Measurements from ENCODE around the gene CD300LD.
A peak's percentile ranks its signal among the peaks of the same experiment; 100 is the strongest.
"Not testable (repeated sequence)": the region's sequence is repeated elsewhere in the genome, so short reads cannot be mapped to it uniquely, and the experiment has no call there.

Gene CD300LD

DNA sequence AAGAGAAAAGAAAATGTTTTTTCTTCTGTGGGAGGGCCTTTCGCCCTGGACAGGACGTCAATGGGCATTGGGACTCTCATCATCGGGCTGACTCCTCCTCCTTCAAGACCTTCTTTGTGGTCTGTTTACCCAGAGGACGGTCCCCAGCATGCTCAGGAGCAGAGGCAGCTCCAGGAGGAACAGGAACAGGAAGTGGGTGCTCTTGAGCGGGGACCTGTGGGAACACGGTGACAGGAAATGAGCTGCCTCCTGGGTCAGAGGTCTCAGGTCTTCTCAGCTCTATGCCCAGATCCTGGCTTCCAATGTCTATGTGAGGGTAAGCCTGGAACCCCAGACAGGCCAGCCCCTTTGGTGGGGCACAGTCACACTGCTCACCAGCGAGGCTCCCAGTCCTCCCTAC, 12.2 kb downstream of the CD300LD start:
- Histone ChIP-seq H3K4me1 (peaks cover 13 to 15% (median 14%) of the 10 kb centered on the region in 10 experiments), H3K4me3 (no peak overlapping the region), H4K20me1 (no peaks in the 10 kb centered on the region), H3K27me3 (no peaks in the 10 kb centered on the region), H3K36me3 (no peaks in the 10 kb centered on the region), H3K9ac (no peak overlapping the region), H3K27ac (peak overlapping the region in 10 of 11 experiments; percentile 14 to 75 (median 49); a peak in 16 of 22 replicates), H3K4me2 (peak overlapping the region; percentile 49 to 78 (median 70)), H3K9me3 (replicated peaks in 1 of 11) (peaks cover 9 to 17% (median 12%) of the 10 kb centered on the region in 11 experiments)
- no peak for TF ChIP-seq Cebpa-rat (IDR thresholded peaks at IDR 0.05)

DNA sequence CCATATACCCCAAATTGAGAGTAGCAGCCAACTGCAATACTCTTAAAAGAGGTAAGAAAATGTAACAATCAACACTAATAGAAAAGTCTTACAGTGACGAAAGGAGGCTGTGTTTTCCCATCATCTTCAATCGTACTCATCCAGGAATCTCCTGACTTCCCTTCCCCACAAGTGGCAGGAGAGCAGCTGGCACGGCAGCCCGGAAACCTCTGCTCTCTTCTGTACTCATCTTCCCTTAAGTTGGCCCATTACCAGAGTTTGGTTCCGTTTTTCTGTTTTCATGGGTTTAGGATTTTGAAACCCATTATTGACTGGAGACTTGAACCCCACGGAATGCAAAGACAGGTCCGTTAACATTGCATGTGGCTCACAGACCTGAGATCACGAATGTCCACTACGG, 13.1 kb downstream of the CD300LD start:
- H3K4me3 ChIP-seq: no peak overlapping the region
- H3K4me2 ChIP-seq: peak overlapping the region in 7 of 11 experiments; percentile 49 to 78 (median 69); a peak in 11 of 22 replicates
- no peaks in the 10 kb centered on the region for H4K20me1 ChIP-seq
- peaks cover 13 to 15% (median 14%) of the 10 kb centered on the region in 10 experiments for H3K4me1 ChIP-seq
- TF ChIP-seq Cebpa-rat (IDR thresholded peaks at IDR 0.05): no peak
- H3K27me3 ChIP-seq: no peaks in the 10 kb centered on the region
- no peak overlapping the region for H3K9ac ChIP-seq
- H3K9me3 ChIP-seq (replicated peaks in 1 of 11): peaks cover 0 to 8% (median 2%) of the 10 kb centered on the region in 11 experiments; a peak in 12 of 22 replicates
- no peaks in the 10 kb centered on the region for H3K36me3 ChIP-seq
- no peak overlapping the region for H3K27ac ChIP-seq

DNA sequence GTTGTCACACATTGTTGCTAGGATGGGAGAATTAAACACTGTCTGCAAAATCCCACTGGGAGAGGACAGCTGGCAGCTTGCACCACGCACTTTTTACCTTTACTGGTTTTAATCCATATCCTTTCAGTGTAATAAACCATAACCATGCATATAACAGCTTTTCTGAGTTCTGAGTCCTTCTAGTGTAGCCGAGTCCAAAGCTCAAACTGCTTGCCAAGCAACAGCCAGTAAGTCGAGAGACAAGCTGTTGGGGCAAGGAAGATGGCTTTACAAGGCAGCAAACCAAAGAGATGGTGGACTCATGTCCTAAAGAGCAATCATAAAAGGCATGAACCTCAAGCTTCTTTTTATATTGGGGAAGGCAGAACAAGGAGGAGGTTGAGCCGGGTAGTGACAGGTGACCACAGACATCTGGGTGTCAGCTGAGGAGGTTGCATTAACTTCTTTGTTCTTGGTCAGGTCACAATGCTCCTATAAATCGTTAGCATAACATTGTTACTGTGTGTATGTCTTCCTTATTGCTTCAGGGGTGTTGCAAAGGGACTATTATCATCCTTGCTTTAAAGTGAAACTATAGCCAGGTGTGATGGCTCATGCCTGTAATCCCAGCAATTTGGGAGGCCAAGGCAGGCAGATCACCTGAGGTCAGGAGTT, 17.5 kb downstream of the CD300LD start:
- H4K20me1 ChIP-seq: no peaks in the 10 kb centered on the region
- H3K27ac ChIP-seq: no peak overlapping the region
- H3K4me1 ChIP-seq: peaks cover 5 to 28% (median 14%) of the 10 kb centered on the region in 10 experiments
- no peak for TF ChIP-seq Cebpa-rat (IDR thresholded peaks at IDR 0.05)
- H3K27me3 ChIP-seq: no peaks in the 10 kb centered on the region
- H3K4me3 ChIP-seq: no peak overlapping the region
- H3K36me3 ChIP-seq: no peaks in the 10 kb centered on the region
- H3K9me3 ChIP-seq (replicated peaks in 1 of 11): no peaks in the 10 kb centered on the region
- no peak overlapping the region for H3K9ac ChIP-seq
- H3K4me2 ChIP-seq: no peak overlapping the region

DNA sequence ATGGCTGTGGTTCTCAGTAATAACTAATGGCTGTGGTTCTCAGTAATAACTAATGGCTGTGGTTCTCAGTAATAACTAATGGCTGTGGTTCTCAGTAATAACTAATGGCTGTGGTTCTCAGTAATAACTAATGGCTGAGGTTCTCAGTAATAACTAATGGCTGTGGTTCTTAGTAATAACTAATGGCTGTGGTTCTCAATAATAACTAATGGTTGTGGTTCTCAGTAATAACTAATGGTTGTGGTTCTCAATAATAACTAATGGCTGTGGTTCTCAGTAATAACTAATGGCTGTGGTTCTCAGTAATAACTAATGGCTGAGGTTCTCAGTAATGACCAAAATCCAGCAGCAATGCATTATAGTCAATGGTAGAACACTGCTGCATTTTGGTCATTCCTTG, 18.4 kb downstream of the CD300LD start:
- not testable (repeated sequence) for H3K4me2 ChIP-seq; H3K9me3 ChIP-seq (replicated peaks in 1 of 11); H3K36me3 ChIP-seq; H3K27me3 ChIP-seq; H3K4me3 ChIP-seq; H4K20me1 ChIP-seq; H3K27ac ChIP-seq; H3K9ac ChIP-seq
- peaks cover 0 to 33% (median 17%) of the 10 kb centered on the region in 10 experiments; a peak in 14 of 20 replicates for H3K4me1 ChIP-seq

DNA sequence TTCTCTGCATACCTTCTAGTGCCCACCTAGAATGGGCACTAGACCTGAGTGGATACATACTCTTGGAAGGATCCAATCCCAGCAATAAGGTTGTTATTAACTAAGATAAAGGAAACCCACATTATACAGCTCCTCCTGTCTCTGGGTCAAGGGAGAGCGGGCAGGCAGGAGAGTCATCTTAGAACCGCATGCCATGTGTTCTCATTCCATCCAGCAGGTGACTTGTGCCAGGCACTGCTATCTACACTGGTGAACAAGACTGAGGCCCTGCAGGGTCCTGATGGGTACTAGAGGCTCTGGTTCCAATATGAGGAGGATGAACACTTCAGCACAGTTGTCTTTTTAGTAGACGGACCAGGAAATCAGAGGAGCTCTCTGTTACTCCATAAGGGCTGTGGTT, 18.9 kb downstream of the CD300LD start:
- no peak overlapping the region for H3K4me2 ChIP-seq
- no peaks in the 10 kb centered on the region for H3K27me3 ChIP-seq
- H3K27ac ChIP-seq: no peak overlapping the region
- H3K9me3 ChIP-seq (replicated peaks in 1 of 11): no peaks in the 10 kb centered on the region
- no peaks in the 10 kb centered on the region; a peak in 1 of 22 replicates for H4K20me1 ChIP-seq
- no peaks in the 10 kb centered on the region for H3K36me3 ChIP-seq
- H3K9ac ChIP-seq: no peak overlapping the region
- no peak for TF ChIP-seq Cebpa-rat (IDR thresholded peaks at IDR 0.05)
- peaks cover 0 to 37% (median 18%) of the 10 kb centered on the region in 10 experiments; a peak in 14 of 20 replicates for H3K4me1 ChIP-seq
- no peak overlapping the region for H3K4me3 ChIP-seq

DNA sequence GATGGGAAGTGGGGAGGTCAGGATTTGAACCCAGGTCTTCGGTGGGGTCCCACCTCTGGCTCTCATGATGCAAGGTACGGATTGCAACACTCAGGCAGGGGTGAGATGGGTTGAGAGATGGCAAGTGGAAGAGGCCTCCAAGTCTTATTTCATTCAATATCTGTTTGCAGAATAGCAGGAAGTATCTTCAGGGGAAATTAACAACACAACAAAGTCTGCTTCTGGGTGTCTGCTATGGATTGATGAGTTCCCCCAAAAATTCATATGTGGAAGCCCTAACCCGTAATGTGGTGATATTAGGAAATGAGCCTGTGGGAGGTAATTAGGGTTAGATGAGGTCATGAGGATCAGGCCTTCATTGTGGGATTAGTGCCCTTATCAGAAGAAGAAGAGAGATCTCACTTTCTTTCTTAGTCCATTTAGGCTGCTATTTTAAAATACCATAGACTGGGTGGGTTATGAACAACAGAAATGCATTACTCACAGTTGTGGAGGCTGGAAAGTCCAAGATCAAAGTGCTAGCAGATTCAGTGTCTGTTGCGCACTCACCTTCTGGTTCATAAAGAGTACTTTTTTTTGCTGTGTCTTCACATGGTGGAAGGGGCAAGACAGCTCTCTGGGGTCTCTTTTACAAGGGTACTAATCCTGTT, 20.3 kb downstream of the CD300LD start:
- no peak for TF ChIP-seq Cebpa-rat (IDR thresholded peaks at IDR 0.05)
- no peaks in the 10 kb centered on the region; a peak in 1 of 22 replicates for H4K20me1 ChIP-seq
- H3K4me2 ChIP-seq: no peak overlapping the region
- no peak overlapping the region for H3K4me3 ChIP-seq
- no peak overlapping the region for H3K27ac ChIP-seq
- no peaks in the 10 kb centered on the region for H3K9me3 ChIP-seq (replicated peaks in 1 of 11)
- H3K27me3 ChIP-seq: no peaks in the 10 kb centered on the region
- H3K36me3 ChIP-seq: no peaks in the 10 kb centered on the region
- peaks cover 0 to 51% (median 28%) of the 10 kb centered on the region in 10 experiments; a peak in 14 of 20 replicates for H3K4me1 ChIP-seq
- H3K9ac ChIP-seq: no peak overlapping the region

DNA sequence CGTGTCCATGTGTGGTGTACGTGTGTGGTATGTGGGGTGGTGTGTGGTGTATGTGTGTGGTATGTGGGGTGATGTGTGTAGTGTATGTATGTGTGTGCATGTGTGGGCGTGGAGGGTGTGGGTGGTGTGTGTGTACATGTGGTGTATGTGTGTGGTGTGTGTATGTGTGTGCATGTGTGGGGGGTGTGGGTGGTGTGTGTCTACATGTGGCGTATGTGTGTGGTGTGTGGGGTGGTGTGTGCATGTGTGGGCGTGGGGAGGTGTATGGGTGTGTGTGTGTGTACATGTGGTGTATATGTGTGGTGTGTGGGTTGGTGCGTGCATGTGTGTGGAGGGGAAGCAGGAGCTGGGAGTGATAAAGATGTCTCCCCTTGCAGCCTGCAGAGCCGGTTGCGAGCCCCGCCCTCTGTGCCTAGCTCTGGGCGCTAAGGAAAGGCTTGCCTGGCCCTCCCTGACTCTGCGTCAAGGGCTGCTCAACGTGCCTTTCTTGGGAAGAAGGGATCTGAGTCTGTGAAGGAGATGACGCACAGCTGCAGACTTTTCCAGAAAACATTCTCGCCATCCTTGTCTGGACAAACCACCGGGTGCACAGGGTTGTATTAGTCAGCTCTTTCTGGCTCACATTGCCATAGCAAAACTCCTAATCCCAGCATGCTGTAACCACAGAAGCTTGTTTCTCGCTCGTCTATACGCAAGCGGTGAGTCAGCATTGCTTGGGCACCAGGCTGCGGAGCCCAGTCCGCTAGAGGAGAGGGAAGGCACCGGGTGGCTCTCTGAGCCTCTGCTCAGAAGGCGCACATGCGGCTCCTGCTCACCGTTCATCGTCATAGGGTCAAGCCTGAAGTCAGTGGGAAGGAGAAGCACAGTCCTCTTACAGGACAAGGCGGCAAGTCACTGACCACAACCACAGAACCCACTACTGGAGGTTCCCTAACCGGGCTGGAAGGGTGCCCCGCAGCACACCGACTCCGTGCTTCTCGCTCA, 22.8 kb downstream of the CD300LD start:
- H3K27ac ChIP-seq: peak overlapping the region in 4 of 11 experiments; percentile 28 to 64 (median 53); a peak in 7 of 22 replicates
- no peaks in the 10 kb centered on the region for H3K36me3 ChIP-seq
- no peak for TF ChIP-seq Cebpa-rat (IDR thresholded peaks at IDR 0.05)
- no peaks in the 10 kb centered on the region; a peak in 1 of 22 replicates for H4K20me1 ChIP-seq
- H3K4me1 ChIP-seq: peaks cover 0 to 73% (median 35%) of the 10 kb centered on the region in 10 experiments; a peak in 15 of 20 replicates
- no peaks in the 10 kb centered on the region for H3K27me3 ChIP-seq
- peak overlapping the region in 3 of 11 experiments; percentile 4 to 33 (median 18); a peak in 3 of 22 replicates for H3K9ac ChIP-seq
- no peak overlapping the region for H3K4me3 ChIP-seq
- H3K4me2 ChIP-seq: peak overlapping the region in 6 of 11 experiments; percentile 62 to 87 (median 85); a peak in 13 of 22 replicates
- no peaks in the 10 kb centered on the region for H3K9me3 ChIP-seq (replicated peaks in 1 of 11)

DNA sequence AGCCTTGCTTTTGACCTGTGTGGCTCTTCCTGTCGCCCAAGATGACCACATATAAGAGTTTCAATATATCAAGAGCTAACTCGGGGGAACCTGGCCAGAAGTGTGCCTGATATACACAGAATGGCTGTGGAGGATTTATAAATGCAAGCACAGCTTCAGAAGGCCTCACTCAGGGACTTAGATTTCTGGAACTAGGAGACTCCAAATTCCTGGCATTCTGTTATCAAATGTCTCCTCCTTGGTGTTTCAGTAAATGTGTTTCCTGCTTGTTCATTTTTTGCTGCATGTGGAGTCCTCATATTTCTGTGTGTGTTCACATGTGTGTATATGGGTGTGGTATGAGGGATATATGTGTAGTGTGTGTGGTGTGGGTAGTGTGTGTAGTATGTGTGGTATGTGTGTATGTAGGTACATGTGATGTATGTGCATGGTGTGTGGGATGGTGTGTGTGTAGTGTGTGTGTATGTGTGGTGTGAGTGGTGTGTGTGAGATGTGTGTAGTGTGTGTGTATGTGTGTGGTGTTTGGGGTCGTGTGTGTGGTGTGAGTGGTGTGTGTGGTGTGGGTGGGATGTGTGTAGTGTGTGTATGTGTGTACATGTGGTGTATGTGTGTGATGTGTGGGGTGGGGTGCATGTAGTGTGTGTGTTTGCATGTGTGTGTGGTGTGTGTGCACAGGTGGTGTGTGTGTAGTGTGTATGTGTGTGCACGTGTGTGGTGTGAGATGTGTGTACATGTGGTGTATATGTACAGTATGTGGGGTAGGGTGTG, 23.8 kb downstream of the CD300LD start:
- H3K9ac ChIP-seq: no peak overlapping the region
- H4K20me1 ChIP-seq: no peaks in the 10 kb centered on the region; a peak in 1 of 22 replicates
- no peaks in the 10 kb centered on the region for H3K9me3 ChIP-seq (replicated peaks in 1 of 11)
- H3K27me3 ChIP-seq: no peaks in the 10 kb centered on the region
- peaks cover 0 to 73% (median 35%) of the 10 kb centered on the region in 10 experiments; a peak in 15 of 20 replicates for H3K4me1 ChIP-seq
- TF ChIP-seq Cebpa-rat (IDR thresholded peaks at IDR 0.05): no peak
- no peak overlapping the region for H3K4me3 ChIP-seq
- peak overlapping the region in 5 of 11 experiments; percentile 79 to 87 (median 85); a peak in 10 of 22 replicates for H3K4me2 ChIP-seq
- H3K27ac ChIP-seq: peak overlapping the region in 2 of 11 experiments; percentile 62 to 64; a peak in 4 of 22 replicates
- no peaks in the 10 kb centered on the region for H3K36me3 ChIP-seq
